WTC11 (cell line): ENCODE measurements around the gene ZNF555.

Experiments used
- ATF6 ChIP-seq: sonication (generic); formaldehyde crosslinking; IDR thresholded peaks from 2 replicates; pipeline ENCODE4 v1.8.1; 2023; ENCODE audit warnings: mild to moderate bottlenecking, missing genetic modification reagents
- E2F4 ChIP-seq: sonication (generic); formaldehyde crosslinking; IDR thresholded peaks from 2 replicates; pipeline ENCODE4 v1.8.1; 2022; ENCODE audit warnings: low read depth, mild to moderate bottlenecking, moderate library complexity, missing genetic modification reagents, borderline replicate concordance
- FOXK1 ChIP-seq: sonication (generic); formaldehyde crosslinking; IDR thresholded peaks from 2 replicates; pipeline ENCODE4 v1.8.0; 2022; ENCODE audit warnings: mild to moderate bottlenecking, moderate library complexity, missing genetic modification reagents
- FOXP4 ChIP-seq: sonication (generic); formaldehyde crosslinking; IDR thresholded peaks from 2 replicates; pipeline ENCODE4 v1.8.0; 2022; ENCODE audit warnings: mild to moderate bottlenecking, missing genetic modification reagents
- KAT7 ChIP-seq: sonication (generic); formaldehyde crosslinking; IDR thresholded peaks from 2 replicates; pipeline ENCODE4 v1.8.1; 2023; ENCODE audit warnings: missing genetic modification reagents, mild to moderate bottlenecking, borderline replicate concordance
- MAX ChIP-seq: sonication (generic); formaldehyde crosslinking; IDR thresholded peaks from 2 replicates; pipeline ENCODE4 v1.8.0; 2022; ENCODE audit warnings: mild to moderate bottlenecking, missing genetic modification reagents
- MLX ChIP-seq: sonication (generic); formaldehyde crosslinking; IDR thresholded peaks from 2 replicates; pipeline ENCODE4 v1.8.1; 2023; ENCODE audit warnings: mild to moderate bottlenecking, missing genetic modification reagents, moderate library complexity
- SOX15 ChIP-seq: fragments of 250-450 bp; sonication (Bioruptor Pico); IDR thresholded peaks from 2 replicates; pipeline ENCODE4 v1.9.0; 2021; ENCODE audit warnings: mild to moderate bottlenecking
- ZNF138 ChIP-seq: sonication (generic); formaldehyde crosslinking; conservative IDR thresholded peaks from 2 replicates; pipeline ENCODE4 v1.8.1; 2022; ENCODE audit warnings: mild to moderate bottlenecking, moderate library complexity, missing genetic modification reagents
- ZNF423 ChIP-seq: fragments of 250-450 bp; sonication (Bioruptor Pico); IDR thresholded peaks from 2 replicates; pipeline ENCODE4 v2.1.2; 2022; ENCODE audit warnings: mild to moderate bottlenecking, moderate library complexity
- ZNF425 ChIP-seq: fragments of 250-450 bp; sonication (Bioruptor Pico); conservative IDR thresholded peaks from 2 replicates; pipeline ENCODE4 v1.9.0; 2021; ENCODE audit warnings: mild to moderate bottlenecking
- TF ChIP-seq, protein P1 (sequence below): fragments of 200-600 bp; IDR thresholded peaks from 2 replicates; pipeline ENCODE4 v1.8.0; 2022; ENCODE audit warnings: antibody characterized with exemption
- TF ChIP-seq, protein P2 (sequence below): fragments of 250-450 bp; sonication (Bioruptor Pico); IDR thresholded peaks from 2 replicates; pipeline ENCODE4 v1.9.0; 2021; ENCODE audit warnings: mild to moderate bottlenecking

GRCh38 chr19:2845107-2845506, 3.8 kb downstream of the ZNF555 start:
- TF ChIP-seq, protein P1, sequence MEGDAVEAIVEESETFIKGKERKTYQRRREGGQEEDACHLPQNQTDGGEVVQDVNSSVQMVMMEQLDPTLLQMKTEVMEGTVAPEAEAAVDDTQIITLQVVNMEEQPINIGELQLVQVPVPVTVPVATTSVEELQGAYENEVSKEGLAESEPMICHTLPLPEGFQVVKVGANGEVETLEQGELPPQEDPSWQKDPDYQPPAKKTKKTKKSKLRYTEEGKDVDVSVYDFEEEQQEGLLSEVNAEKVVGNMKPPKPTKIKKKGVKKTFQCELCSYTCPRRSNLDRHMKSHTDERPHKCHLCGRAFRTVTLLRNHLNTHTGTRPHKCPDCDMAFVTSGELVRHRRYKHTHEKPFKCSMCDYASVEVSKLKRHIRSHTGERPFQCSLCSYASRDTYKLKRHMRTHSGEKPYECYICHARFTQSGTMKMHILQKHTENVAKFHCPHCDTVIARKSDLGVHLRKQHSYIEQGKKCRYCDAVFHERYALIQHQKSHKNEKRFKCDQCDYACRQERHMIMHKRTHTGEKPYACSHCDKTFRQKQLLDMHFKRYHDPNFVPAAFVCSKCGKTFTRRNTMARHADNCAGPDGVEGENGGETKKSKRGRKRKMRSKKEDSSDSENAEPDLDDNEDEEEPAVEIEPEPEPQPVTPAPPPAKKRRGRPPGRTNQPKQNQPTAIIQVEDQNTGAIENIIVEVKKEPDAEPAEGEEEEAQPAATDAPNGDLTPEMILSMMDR: no peak
- TF ChIP-seq ZNF423 (CRISPR knock-in tag): no peak
- TF ChIP-seq SOX15 (CRISPR knock-in tag): no peak
- no peak for TF ChIP-seq MAX
- TF ChIP-seq FOXK1 (CRISPR knock-in tag): no peak
- no peak for TF ChIP-seq ATF6 (CRISPR knock-in tag)
- no peak for TF ChIP-seq E2F4
- no peak for TF ChIP-seq KAT7 (CRISPR knock-in tag)
- no peak for TF ChIP-seq MLX (CRISPR knock-in tag)
- TF ChIP-seq ZNF425 (CRISPR knock-in tag): no peak
- TF ChIP-seq FOXP4: no peak
- TF ChIP-seq, protein P2, sequence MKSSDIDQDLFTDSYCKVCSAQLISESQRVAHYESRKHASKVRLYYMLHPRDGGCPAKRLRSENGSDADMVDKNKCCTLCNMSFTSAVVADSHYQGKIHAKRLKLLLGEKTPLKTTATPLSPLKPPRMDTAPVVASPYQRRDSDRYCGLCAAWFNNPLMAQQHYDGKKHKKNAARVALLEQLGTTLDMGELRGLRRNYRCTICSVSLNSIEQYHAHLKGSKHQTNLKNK (CRISPR knock-in tag): no peak
- no peak for TF ChIP-seq ZNF138 (CRISPR knock-in tag)
